ENCODE results near the gene IRAK1.
"Not testable (repeated sequence)": the region's sequence is repeated elsewhere in the genome, so short reads cannot be mapped to it uniquely, and the experiment has no call there.

IRAK1 gene

DNA sequence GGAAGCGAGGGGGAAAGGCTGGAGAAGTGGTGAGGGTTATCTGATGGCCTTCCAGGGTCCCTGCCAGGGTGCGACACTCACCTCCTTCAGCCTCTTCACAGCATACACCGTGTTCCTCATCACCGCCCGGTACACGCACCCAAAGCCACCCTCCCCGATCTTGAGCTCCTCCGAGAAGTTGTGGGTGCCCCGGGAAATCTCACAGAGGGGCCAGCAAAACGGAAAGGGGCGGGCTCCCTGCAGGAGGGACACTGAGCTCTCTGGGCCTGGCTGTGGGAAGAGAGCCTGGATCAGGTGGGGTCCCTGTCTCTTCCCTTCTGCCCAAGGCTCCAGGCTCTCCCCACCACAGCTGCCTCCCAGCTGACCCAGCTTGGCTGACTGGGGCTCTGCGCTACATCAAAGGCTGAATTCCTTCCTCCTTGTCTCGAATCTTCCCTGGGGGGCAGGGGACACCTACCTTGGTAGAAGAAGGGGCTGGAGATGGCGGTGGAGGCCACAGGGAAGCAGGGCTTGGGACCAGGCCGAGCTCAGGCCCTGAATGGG is 1.1 kb downstream of the IRAK1 start:
- DNase-seq = no peak

DNA sequence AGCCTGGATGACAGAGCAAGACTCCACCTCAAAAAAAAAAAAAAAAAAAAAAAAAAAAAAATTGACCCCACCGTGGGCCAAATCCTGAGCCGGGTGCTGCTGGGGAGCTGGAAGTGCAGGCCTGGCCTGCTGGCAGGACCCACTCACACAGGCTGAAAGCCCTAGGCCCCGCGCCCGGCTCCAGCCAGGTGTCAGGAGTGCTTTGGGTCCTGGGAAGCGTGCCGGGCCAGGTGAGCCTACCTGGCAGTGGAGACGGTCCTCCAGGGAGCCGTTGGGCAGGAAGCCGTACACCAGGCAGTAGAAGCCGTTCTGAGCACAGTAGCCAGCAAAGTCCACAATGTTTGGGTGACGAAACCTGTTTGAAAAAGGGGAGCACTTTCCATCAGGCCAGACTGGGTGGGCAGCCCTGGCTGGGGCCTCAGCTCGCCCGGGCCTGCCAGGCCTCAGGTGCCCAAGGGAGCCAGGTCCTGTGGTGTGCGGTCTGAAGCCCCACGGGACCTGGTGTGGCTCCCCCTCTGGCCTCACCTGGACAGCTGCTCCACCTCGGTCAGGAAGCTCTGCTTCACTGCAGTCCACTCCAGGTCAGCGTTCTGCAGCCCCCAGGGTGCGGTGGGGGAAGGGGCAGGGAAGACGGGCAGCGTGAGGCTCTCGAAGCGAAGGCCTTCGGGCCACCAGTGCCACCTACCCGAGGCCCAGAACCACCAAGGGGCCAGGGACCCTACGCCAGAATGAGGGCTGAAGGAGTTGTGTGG is 1.8 kb downstream of the IRAK1 start:
- DNase-seq = no peak

DNA sequence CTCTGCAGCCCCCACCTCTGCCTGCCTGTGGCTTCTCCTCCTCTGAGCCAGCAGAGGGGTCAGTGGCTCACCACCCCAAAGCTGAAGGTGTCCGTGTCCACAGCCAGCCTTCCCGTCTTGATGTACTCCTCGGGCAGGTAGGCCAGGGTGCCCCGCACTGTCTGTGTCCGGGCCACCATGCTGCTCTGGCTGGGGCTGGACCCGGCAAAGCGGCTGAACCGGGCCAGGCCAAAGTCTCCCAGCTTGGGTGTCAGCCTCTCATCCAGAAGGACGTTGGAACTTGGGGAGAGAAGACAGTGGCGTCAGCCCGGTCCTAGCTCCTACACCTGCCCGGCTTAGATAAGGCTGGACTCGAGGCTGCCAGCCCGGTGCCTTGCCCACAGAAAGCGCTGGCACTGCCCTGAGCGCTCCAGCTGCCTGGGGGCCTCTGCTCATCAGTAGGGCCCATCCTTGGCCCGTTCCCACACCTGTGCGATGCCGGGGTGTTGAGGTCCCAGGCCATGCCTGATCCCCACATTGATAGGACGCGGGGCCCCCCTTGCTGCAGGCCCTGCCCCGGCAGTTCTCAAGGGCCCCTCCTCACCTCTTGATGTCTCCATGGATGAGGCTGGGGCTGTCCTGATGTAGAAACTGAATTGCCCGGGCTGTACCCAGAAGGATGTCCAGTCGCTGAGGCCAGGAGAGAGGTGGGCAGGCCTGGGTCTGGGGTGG is 3.2 kb downstream of the IRAK1 start:
- DNase-seq = no peak

DNA sequence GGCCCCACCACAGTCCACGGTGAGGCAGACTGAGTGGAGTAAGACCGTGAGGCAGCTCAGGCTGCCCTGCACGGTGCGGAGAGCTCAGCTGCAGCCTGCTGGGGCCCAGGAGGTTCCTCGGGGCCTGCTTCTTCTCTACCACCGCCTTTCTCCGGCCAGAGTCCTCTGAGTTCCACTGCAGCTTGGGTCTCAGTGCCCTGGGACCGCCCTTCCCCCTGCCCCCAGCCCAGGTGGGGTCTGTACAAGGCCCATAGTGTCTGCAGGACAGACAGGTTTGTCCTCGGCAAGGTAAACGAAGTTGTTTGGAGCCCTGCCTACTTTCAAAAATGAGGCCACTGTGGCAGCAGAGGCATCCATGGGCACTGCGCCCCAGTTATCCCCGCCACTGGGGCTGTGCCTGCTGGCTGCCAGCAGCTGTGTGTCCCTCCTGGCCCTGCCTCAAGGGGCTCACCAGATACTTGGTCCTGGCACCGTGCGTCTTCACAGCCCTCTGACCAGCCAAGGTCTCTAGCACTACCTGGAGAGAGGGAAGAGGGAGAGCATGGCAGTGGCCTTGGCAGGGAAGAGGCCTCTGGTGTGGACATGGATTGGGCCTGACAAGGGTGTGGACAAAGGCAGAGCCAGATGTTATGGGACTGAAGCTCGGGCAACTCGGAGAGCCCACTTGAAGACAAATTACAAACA is 4.0 kb downstream of the IRAK1 start:
- no peak for DNase-seq

DNA sequence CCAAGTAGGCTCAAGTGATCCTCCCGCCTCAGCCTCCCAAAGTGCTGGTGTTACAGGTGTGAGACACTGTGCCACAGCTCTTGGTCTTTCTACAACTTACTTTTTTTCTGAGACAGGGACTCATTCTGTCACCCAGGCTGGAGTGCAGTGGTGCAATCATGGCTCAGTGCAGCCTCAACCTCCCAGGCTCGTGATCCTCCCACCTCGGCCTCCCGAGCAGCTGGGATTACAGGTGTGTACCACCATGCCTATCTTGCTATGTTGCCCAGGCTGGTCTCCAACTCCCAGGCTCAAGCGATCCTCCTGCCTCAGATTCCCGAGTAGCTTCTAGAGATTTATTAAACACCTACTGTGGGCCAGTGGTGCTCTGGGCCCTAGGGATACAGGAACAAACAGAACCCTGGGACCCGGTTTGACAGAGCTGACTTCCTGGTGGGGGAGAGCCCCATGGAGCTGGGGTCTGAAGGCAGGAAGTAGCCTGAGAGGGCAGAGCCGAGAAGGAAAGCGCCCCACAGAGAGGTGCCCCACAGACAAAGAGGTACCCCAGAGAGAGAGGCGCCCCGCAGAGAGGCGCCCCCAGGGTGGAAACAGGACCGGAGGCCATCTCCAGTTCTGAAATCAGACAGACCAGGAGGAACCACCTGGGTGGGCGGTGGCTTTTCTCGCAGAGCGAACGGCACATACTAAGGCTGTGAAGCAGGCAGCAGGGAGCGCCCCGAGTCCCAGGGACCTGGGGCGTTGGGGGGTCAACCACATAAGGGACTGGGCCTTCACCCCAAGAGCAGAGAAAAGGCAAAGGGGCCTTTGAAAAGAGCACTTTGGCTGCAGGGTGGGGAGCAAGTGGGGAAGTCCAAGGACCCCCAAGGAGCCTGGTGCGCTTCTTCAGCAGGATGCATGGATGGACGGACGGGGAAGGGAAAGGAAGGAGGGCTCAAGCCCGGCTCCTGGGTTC is 5.0 kb downstream of the IRAK1 start:
- no peak for DNase-seq

DNA sequence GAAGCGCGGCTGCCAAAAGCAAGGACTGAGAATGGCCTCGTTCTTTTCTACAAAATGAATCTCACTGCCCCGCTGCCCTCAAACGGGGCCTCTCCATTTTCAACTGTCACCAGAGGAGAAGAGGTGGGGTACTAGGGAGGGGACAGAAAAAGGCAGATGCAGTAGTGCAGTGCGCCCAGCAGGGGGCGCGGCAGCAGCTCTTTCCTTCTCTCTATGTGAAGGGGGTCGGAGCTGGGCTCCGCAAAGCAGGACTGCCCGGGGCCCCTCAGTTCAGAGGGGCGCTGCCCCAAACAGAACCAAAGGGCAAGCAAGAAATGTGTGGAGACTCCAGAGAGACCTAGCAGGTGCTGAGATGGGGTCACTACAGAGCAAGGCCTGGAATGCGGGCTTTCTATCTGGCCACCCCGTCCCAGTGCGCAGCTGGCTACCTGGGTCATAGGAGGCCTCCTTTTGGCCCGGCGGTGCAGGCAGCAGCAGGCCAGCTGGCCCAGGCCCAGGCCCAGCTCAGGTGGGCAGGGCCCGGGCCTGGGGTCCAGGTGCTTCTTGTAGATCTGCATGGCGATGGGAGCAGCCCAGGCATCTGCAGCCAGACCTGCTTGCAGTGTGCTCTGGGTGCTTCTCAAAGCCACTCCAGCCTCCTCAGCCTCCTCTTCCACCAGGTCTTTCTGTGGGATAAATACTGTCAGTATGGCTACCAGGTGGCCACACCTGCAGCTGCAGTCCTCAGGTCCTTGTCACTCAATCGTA is 5.9 kb downstream of the IRAK1 start:
- peak; percentile 81 for DNase-seq

DNA sequence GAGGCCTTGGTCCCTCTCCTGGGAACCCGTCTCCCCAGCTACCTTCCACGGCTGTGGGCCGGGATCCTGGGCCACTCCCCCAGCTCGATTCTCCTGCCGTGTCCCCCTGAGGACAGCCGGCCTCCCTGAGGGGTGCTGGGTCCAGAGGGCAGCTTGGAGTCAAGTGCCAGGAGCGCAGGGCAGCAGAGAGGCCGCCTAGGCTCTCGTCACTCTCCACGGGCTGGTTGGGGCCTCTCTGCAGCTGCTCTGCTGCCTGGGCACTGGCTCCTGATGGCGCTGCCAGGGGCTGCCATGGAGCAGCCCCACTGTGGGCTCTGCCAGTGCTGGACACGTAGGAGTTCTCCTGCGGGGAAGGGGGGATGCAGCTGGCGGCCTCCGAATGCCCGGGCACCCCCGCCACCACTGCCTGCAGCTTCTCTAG is 6.7 kb downstream of the IRAK1 start:
- DNase-seq = no peak

DNA sequence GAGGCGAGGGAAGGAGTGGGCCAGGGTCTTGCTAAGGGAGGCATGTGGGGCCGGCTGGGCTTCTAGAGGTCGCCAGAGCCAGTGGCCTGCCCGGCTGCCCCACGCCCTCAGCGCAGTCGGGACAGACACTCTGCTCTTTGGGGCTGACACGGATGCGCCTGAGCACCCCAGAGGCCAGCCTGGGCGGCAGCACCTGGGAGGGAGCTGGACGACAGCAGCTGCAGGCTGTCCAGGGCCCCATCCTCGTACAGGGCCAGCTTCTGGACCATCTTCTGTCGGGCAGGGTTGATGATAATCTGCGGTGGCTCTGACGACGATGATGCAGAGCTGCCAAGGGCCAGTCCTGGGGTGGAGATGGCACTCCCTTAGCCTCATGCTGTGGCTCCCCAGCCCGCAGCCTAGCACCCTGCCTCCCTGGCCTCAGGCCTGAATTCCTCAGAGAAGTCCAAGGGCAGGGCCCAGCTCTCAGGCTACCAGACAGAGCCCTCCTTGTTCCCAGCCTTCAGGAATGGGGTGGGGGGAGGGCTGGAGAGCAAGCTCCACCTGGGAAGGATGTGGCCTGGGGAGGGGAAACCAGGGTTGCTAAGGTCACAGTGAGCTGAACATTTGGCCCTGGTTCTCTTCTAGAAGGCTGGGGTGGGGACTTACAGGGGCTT is 7.2 kb downstream of the IRAK1 start:
- DNase-seq = no peak

DNA sequence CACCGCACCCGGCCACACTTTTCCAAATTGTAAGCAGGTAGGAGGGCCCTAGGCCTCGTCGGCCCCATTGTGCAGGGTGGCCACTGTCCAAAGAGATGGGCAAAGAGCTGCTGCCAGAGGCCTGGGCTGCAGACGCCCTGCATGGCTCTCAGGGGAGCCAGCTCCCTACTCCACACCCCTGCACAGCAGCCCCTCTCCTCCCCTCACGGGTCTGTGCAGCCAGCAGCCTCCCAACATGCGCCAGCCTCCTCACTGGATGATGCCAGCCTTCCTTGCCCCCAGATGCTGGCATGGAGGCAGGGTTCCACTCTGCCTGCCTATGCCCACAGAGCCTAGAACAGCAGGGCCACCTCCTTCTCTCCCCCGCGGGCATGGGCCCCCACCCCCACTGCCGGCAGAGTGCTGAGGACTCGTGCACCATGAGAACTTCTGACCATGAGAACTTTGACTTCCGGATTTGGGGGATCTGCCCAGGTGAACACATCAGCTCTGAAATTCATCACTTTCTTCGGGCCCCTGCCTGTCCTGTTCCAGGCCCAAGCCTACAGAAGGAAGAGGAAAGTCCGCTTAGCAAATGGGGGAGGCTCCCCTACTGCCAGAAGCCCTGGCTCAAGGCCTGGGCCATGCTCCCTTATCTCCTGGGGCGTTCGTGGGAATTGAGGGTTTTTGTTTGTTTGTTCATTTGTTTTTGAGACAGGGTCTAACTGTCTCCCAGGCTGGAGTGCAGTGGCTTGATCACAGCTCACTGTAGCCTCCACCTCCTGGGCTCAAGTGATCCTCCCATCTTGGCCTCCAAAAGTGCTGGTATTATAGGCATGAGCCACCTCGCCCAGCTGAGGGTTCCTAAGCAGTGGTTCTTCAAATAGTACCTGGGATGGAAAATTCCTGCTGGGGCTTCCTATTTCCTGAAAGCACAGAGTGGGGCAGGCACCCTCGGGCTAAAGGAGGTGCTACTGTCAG is 8.0 kb downstream of the IRAK1 start:
- no peak for DNase-seq

DNA sequence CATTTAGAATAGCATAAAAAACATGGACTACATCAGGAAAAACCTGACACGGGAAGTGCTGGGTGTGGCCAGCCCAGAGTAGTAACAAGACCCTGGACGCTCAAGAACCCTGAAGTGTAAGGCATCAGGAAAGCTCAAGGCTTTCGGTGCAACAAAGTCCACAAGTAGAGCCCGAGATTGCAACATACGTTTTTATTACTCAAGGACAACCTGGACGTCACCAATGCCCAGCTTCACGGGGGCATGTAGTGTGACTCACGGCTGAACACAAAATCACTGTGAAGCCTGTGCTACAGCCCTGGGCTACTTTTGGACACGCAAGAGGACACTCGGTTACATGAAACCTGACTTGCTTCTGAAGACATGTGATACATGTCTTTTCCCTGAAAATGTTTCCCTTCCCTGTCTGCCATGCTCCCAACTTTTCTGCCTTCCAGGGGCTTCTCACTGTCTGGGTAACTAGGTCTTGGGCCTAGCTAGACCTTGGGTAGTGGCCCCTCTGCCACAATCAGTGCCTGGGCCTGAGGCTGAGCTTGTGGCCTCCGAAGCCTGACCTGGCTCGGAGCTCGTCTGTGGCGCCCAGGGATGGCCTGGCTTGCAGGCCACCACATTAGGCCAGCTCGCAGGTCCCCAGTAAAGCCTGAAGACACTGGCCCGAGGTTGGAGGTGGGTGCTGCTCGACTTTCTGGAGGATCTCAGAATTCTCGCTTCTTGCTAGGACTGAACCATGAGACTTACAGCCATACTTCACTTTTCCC is 9.2 kb downstream of the IRAK1 start:
- DNase-seq = no peak

DNA sequence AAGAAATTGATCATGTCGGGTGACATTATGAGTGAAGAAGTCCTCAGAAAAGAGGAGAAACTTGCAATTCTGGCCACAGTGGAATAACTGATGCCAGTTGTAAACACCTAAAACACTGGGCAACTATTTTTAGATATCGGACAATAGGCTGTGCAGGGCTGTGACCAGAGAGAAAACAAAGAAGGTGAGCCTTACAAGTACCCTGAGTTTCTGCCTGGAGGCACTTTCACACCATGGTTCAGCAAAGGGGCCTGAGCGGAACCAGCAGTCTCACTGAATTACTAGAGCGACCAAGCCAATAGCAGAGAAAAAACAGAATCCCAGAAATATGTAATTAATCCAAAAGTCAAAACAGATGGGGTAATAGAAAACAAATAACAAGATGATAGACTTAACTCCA is 11.2 kb downstream of the IRAK1 start:
- DNase-seq = no peak

DNA sequence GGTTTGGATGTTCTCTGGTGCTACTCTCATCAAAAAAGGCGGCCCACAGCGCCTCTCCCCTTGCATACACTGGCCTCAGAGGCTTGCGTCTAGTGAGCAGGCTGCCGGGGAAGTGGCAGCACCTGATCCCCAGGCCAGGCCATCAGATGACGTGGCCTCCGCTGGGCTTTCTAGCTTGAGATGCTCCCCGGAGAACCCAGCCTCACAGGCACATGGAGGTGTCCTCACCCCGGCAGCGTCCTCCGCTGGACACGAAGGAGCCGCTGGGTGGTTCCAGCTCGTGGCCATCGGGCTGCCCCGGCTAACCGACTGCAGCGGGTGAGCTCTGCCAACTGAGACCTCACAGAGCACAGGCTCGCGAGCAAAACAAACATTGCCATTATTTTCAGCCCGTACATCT is 12.8 kb downstream of the IRAK1 start:
- DNase-seq = no peak

DNA sequence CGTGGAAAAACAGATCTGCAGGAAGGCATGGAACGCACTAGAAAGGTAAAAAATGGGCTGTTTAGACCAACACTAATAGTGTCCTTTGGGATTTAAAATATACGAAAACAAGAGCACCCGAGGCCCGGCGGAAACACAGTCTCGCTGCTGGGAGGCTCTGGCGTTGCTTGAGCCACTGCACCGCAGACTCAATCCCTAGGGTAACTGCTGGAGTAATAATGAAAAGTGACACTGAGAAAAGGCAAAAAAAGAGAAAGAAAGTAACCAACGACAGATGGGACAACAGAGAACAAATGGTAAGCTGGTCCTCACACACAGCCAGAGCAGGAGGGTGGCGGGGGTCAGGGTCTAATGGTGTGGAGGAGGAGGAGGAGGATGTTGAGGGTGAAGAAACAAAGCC is 15.4 kb downstream of the IRAK1 start:
- DNase-seq = no peak

DNA sequence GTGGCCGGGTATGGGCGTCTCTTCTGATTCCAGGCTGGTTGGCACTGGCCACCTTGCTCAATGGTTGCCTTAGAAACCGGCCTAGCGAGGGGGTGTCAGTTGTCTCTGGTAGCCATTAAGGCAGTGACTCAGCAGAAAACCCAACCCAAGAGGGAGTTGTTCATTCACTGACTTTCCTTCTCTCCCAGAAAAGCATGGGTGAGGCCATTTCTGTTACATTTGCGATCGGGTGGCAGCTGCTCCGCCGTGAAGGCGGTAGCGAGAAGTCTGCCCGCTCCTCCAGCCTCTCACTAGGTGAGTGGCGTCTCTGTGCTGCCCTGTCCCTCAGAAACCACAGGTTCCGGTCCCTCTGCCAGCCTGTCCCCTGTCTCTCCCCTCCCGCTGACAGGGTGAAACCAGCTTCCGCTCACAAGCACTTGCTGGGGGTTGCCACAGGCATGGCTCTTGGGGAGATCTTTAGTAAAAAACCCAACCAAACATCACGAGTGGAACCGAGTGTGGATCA is 17.4 kb downstream of the IRAK1 start:
- DNase-seq = peak; percentile 79

DNA sequence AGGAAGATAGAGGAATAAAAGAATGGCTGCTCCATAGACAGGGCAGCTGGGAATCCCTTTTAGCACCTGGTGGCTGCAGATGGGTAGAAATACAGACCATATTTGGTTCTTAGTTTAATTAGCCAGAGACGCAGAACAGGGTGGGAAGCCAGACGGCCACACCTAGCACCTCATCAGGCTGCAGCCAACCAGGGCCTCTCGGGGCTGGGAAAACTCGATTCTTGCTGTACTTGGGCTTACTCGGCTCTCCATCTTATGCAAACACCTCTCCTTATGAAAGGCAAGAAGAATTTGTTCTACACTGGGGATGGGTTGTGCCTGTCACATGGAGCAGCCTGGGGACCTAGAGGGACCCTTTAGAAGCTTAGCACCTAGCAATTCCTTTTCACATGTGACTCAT is 19.7 kb downstream of the IRAK1 start:
- DNase-seq = no peak

DNA sequence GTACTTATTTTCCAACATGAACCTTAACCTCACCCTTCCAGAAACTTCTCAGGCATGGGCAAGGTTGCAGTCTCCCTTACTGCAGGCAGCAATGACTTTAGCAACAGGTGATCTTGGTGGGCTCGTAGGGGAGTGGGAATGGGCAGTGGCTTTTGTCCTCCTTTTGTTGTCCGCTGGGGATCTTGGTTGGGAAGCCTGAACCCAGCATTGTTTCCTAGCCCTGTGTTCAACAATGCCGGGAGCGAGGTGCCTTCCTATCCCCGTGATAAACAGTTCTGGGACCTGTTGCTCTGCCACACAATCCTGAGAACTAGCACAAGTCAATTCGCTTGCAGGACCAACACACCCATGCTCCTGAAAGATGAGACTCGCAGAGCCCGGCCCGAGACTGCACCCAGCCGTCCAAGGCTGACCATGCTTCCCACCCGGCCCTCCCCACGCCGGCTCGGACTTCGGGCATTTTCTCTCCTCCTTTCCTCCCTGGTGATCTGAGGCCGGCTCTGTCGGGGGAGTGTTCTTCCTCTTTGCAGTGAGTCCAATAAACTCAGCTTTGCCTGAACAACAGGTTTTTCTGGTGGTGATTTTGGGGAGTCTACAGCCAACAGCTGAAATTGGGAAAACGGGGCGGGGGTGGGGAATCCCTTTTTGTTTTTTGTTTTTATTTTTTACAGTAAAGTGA is 20.2 kb downstream of the IRAK1 start:
- no peak for DNase-seq

DNA sequence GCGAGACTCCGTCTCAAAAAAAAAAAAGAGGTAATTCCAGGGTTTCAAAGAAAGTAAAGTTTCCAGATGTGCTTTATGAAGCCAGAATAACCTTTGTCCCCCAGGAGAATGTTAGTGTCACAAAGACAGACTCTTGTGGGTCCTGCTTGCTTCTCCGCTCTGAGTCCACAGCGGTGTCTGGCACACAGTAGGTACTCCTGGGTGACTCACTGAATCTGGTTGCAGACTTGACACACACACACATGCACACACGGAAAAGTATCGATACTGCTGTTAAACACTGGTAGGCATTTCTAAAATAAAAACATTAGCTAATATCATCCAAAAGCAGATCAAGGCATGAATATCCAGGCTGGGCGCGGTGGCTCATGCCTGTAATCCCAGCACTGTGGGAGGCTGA is 24.2 kb downstream of the IRAK1 start:
- DNase-seq = no peak

DNA sequence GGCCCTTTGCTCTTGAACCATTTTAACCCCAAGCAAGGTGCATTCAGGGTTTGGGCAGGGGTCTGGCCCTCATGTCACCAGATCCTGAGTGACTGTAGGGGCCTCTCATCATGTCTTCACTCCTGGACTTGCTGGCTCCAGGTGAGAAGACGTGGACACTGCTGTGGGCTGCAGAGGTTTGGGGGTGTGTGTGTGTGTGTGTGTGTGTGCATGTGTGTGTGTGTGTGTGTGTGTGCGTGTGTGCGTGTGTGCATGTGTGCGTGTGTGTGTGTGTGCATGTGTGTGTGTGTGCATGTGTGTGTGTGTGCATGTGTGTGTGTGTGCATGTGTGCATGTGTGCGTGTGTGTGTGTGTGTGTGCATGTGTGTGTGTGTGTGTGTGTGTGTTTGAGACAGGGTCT is 25.3 kb downstream of the IRAK1 start:
- DNase-seq = not testable (repeated sequence)

All from activated effector memory CD4-positive, alpha-beta T cell treated with anti-CD3 and anti-CD28 coated beads, Interleukin-2, amount 50 U/mL, for 16 hours (primary cell).